ENCODE data around the gene NACAD.

Gene NACAD

GRCh38 chr7:45037876-45038275, 50.9 kb downstream of the NACAD start:
- Histone ChIP-seq H2AFZ (ENCODE audit: low read depth, low read length) (no peak overlapping the region), H3K27me3 (ENCODE audit: insufficient read depth, low read length, poor library complexity) (no peaks in the 10 kb centered on the region), H3K9ac (ENCODE audit: low read depth, low read length) (no peak overlapping the region), H3K79me2 (ENCODE audit: insufficient read depth, low read length) (peaks cover 95% of the 10 kb centered on the region), H3K4me3 (ENCODE audit: low read depth in 1 of 2, low read length in 2 of 2) (no peak overlapping the region), H3K27ac (ENCODE audit: low read length) (no peak overlapping the region), H3K4me1 (ENCODE audit: insufficient read depth, low read length) (peaks cover 17% of the 10 kb centered on the region), H3K4me2 (ENCODE audit: insufficient read depth, low read length) (no peak overlapping the region), H3K36me3 (ENCODE audit: insufficient read depth, low read length) (peaks cover 78% of the 10 kb centered on the region), H3K9me3 (ENCODE audit: insufficient read depth, low read length, severe bottlenecking) (no peaks in the 10 kb centered on the region), H4K20me1 (ENCODE audit: insufficient read depth, low read length) (peaks cover 70% of the 10 kb centered on the region)
- DNase-seq (no peak), ATAC-seq (ENCODE audit: insufficient read depth, low read depth) (no peak)
- TF ChIP-seq CTCF (IDR thresholded peaks at IDR 0.05; ENCODE audit: borderline replicate concordance, extremely low read depth, low read length, poor library complexity, severe bottlenecking) (no peak), EZH2 (IDR thresholded peaks at IDR 0.05; ENCODE audit: borderline replicate concordance, low read depth, low read length, severe bottlenecking) (no peak)

- Histone ChIP-seq H4K20me1 (ENCODE audit: insufficient read depth, low read length) (peaks cover 80% of the 10 kb centered on the region), H3K4me2 (ENCODE audit: insufficient read depth, low read length) (no peak overlapping the region), H3K4me1 (ENCODE audit: insufficient read depth, low read length) (peaks cover 27% of the 10 kb centered on the region), H3K36me3 (ENCODE audit: insufficient read depth, low read length) (peaks cover 77% of the 10 kb centered on the region), H3K9me3 (ENCODE audit: insufficient read depth, low read length, severe bottlenecking) (no peaks in the 10 kb centered on the region), H3K4me3 (ENCODE audit: low read depth in 1 of 2, low read length in 2 of 2) (no peak overlapping the region), H3K27me3 (ENCODE audit: insufficient read depth, low read length, poor library complexity) (no peaks in the 10 kb centered on the region), H3K9ac (ENCODE audit: low read depth, low read length) (no peak overlapping the region), H3K27ac (ENCODE audit: low read length) (0 out of 2 replicates have a peak overlapping the region, but pooled peaks have one; percentile 37), H2AFZ (ENCODE audit: low read depth, low read length) (no peak overlapping the region), H3K79me2 (ENCODE audit: insufficient read depth, low read length) (peaks cover 96% of the 10 kb centered on the region)
- ATAC-seq (ENCODE audit: insufficient read depth, low read depth) (no peak), DNase-seq (no peak)
- no peak for TF ChIP-seq CTCF (IDR thresholded peaks at IDR 0.05; ENCODE audit: borderline replicate concordance, extremely low read depth, low read length, poor library complexity, severe bottlenecking)
- TF ChIP-seq EZH2 (IDR thresholded peaks at IDR 0.05; ENCODE audit: borderline replicate concordance, low read depth, low read length, severe bottlenecking): no peak
Observed at GRCh38 chr7:45036796-45037195, 52.0 kb downstream of the NACAD start.

GRCh38 chr7:45036317-45036716, 52.5 kb downstream of the NACAD start:
- Histone ChIP-seq H3K9ac (ENCODE audit: low read depth, low read length) (no peak overlapping the region), H2AFZ (ENCODE audit: low read depth, low read length) (no peak overlapping the region), H4K20me1 (ENCODE audit: insufficient read depth, low read length) (peaks cover 77% of the 10 kb centered on the region), H3K9me3 (ENCODE audit: insufficient read depth, low read length, severe bottlenecking) (no peaks in the 10 kb centered on the region), H3K4me2 (ENCODE audit: insufficient read depth, low read length) (no peak overlapping the region), H3K36me3 (ENCODE audit: insufficient read depth, low read length) (peaks cover 75% of the 10 kb centered on the region), H3K4me1 (ENCODE audit: insufficient read depth, low read length) (peaks cover 30% of the 10 kb centered on the region), H3K27ac (ENCODE audit: low read length) (0 out of 2 replicates have a peak overlapping the region, but pooled peaks have one; percentile 58), H3K4me3 (ENCODE audit: low read depth in 1 of 2, low read length in 2 of 2) (no peak overlapping the region), H3K27me3 (ENCODE audit: insufficient read depth, low read length, poor library complexity) (no peaks in the 10 kb centered on the region), H3K79me2 (ENCODE audit: insufficient read depth, low read length) (peaks cover 96% of the 10 kb centered on the region)
- no peak for TF ChIP-seq EZH2 (IDR thresholded peaks at IDR 0.05; ENCODE audit: borderline replicate concordance, low read depth, low read length, severe bottlenecking)
- no peak for TF ChIP-seq CTCF (IDR thresholded peaks at IDR 0.05; ENCODE audit: borderline replicate concordance, extremely low read depth, low read length, poor library complexity, severe bottlenecking)
- ATAC-seq (ENCODE audit: insufficient read depth, low read depth) (no peak), DNase-seq (no peak)

- H3K9ac ChIP-seq (ENCODE audit: low read depth, low read length): no peak overlapping the region
- peak overlapping the region; percentile 58; the same call in 1 of the 2 replicates for H3K27ac ChIP-seq (ENCODE audit: low read length)
- H3K4me2 ChIP-seq (ENCODE audit: insufficient read depth, low read length): no peak overlapping the region; the same call in 1 of the 2 replicates
- H2AFZ ChIP-seq (ENCODE audit: low read depth, low read length): no peak overlapping the region
- no peaks in the 10 kb centered on the region for H3K27me3 ChIP-seq (ENCODE audit: insufficient read depth, low read length, poor library complexity)
- no peak overlapping the region for H3K4me3 ChIP-seq (ENCODE audit: low read depth in 1 of 2, low read length in 2 of 2)
- TF ChIP-seq CTCF (IDR thresholded peaks at IDR 0.05; ENCODE audit: borderline replicate concordance, extremely low read depth, low read length, poor library complexity, severe bottlenecking) (no peak), EZH2 (IDR thresholded peaks at IDR 0.05; ENCODE audit: borderline replicate concordance, low read depth, low read length, severe bottlenecking) (no peak)
- peaks cover 30% of the 10 kb centered on the region for H3K4me1 ChIP-seq (ENCODE audit: insufficient read depth, low read length)
- H3K9me3 ChIP-seq (ENCODE audit: insufficient read depth, low read length, severe bottlenecking): no peaks in the 10 kb centered on the region
- H4K20me1 ChIP-seq (ENCODE audit: insufficient read depth, low read length): peaks cover 73% of the 10 kb centered on the region
- H3K79me2 ChIP-seq (ENCODE audit: insufficient read depth, low read length): peaks cover 96% of the 10 kb centered on the region
- peaks cover 70% of the 10 kb centered on the region for H3K36me3 ChIP-seq (ENCODE audit: insufficient read depth, low read length)
- DNase-seq (no peak), ATAC-seq (ENCODE audit: insufficient read depth, low read depth) (no peak)
Observed at GRCh38 chr7:45035893-45036292, 52.9 kb downstream of the NACAD start.
